HuH-7 (cell line): ENCODE results near the gene CDH4.

Source experiments
- DNase-seq: peaks from one replicate; pipeline ENCODE4 v3.0.0; 2011; ENCODE audit warnings: low spot score

CDH4 gene

GRCh38 chr20:61519488-61519887 is 267.4 kb downstream of the CDH4 start:
- no peak for DNase-seq

DNA sequence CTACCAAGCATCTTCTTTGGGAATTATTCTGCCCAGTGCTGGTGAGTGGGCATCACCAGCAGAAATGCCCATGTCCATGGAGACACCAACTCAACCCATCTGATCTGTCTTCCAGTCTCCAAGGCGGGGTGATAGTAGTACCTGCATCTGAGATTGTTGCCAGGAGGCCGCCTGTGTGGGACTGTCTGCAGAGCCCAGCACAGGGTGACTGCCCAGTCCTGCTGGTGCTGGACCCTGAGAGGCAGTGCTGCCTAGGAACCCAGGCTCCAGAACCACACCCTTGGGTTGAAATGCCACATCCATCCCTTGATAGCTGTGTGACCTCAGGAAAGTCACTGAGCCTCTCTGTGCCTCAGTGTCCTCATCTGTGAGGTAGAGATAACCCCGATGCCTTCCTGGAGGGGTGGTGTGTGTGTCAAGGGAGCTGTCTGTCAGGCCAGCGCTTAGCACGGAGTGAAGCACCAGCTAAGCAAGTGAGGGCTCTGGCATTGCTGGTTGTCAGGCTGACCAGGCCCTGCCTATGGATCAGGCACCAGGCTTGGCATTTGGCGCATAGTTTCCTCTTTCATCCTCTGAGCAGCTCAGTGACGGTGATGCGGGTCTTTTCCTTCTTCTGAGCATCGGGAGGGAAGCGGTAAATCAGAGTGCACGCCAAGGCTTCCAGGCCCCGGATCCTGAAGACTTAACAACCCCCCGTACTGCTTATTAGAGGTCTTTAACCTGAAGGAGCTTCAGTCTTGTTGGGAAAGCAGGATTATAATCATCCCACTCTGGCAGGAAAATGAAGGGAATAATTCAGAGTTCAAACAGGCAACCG is 268.2 kb downstream of the CDH4 start:
- no peak for DNase-seq

DNA sequence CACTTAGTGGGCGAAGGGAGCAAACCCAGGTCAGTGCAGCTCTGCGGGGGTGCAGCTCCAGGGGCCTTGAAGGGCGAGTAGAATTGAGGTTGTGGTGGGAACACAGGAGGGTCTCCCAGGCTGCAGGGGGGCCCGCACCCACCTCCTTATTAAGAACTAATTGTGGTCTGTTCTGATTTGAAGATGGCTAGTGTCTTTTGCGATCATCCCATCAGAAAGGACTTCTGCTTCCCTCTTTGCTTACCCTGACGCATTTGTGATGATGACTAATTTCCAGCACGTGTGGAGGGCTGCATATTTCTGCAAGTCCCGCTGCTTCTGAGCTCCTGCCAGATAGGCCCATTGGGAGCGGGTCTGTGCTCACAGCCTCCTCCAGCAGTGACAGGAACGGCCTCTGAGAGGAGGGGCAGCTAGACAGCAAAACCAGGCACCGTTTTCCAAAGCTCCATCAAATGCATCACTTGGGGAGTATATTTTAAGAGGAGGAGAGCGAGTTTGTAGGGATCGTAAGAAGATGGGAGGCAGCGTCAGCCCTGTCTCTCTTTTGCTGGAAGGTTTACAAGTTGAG is 268.9 kb downstream of the CDH4 start:
- DNase-seq: no peak

GRCh38 chr20:61521687-61522420 is 269.8 kb downstream of the CDH4 start:
- no peak for DNase-seq

DNA sequence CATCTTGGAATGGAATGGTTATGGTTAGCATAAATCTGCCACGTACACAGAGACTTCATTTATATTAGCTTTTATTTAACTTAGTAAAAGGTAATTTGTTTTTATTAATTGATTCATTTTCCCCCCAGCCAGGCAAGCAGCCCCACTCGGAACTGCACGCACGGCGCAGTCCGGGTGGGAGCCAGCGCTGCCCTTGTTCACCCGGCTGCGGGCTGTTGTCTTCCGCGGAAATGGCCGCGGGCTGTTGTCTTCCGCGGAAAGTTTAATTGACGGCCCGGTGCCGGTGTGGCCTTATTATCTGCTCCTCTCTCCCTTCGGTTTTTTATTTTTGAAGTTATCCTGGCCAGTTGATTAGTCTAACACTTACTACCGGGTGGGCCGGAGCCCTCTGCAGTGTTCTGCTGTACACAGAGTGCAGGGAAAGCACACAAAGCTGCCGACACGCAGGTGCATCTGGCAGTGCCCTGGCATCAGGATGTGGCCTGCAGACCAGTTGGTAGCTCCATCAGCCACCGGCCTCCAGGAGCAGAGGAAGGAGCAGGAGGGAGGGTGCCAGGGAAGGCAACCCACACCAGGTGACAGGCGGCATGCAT is 270.5 kb downstream of the CDH4 start:
- DNase-seq: no peak

- DNase-seq: no peak
Measured at GRCh38 chr20:61523145-61523544, 271.1 kb downstream of the CDH4 start.

DNA sequence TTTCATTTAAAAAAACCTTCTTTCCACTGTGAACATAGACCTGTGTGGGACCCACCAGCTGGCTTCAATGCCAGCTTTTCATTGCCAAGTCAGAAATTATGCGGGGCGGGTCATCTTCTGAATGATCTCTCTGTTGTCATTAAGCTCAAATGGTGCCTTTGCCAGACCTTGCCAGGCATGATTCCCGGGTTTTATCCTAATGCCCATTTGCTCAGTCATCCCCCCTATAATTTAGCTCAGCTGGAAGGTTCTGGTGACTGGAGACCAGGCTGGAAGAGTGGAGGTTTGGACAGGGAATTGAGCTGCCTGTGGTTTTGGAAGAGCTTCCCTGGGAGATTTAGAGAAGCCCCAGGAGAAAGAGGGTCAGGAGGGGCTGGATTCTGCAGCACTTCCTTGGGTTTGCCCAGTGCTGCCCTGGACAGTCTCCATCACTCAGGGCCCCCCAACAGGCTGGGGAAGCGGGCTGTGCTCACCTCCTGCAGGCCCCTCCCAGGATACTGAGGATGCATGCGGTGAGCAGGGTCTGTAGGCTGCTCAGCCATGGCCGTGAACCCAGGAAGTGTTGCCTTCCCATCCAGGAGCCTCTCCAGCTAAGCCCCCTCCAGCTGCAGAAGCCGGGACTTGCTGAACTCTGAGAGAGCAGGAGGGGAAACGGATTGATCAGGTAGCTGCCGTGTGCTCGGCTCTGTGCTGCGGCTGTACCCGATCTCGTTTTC is 273.0 kb downstream of the CDH4 start:
- DNase-seq: no peak

GRCh38 chr20:61525781-61526431 is 273.8 kb downstream of the CDH4 start:
- DNase-seq: no peak

DNA sequence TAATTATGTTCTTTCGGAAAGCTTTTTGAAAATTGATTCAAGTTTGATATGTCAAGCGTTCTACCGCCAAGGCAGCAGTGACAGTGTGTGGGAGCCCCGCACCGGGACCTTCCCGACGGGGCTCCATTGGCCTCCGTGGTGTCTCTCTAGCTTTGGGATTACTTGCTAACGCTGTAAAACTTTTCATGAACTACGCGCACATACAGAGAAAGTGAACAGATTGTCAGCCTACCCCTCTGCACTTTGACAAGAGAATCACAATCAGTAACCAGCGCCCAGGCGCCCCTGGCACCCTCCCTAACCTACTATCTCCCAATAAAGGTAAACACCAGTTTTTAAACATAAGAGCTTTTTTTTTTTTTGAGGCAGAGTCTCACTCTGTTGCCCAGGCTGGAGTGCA is 274.8 kb downstream of the CDH4 start:
- no peak for DNase-seq

GRCh38 chr20:61527626-61528025 is 275.6 kb downstream of the CDH4 start:
- DNase-seq: no peak

DNA sequence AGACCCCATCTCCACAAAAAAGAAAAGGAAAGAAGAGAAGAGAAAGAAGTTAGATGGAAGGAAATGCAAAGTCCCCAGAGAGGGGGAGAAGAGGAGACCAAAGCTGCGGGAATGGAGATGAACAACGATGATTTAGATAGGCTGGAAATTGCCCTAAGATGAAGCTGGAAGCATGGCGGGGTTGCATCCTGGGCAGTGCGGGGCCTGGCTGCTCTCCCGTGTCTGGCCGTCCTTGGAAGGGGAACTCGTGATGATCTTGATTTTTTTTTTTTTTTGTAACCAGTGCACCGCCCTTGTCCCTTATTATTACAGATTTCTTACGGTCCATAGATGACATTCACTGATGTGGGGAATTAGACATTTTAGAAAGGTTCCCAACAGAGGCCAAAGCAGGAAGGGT is 276.5 kb downstream of the CDH4 start:
- no peak for DNase-seq

GRCh38 chr20:61529354-61529753 is 277.3 kb downstream of the CDH4 start:
- DNase-seq: no peak

DNA sequence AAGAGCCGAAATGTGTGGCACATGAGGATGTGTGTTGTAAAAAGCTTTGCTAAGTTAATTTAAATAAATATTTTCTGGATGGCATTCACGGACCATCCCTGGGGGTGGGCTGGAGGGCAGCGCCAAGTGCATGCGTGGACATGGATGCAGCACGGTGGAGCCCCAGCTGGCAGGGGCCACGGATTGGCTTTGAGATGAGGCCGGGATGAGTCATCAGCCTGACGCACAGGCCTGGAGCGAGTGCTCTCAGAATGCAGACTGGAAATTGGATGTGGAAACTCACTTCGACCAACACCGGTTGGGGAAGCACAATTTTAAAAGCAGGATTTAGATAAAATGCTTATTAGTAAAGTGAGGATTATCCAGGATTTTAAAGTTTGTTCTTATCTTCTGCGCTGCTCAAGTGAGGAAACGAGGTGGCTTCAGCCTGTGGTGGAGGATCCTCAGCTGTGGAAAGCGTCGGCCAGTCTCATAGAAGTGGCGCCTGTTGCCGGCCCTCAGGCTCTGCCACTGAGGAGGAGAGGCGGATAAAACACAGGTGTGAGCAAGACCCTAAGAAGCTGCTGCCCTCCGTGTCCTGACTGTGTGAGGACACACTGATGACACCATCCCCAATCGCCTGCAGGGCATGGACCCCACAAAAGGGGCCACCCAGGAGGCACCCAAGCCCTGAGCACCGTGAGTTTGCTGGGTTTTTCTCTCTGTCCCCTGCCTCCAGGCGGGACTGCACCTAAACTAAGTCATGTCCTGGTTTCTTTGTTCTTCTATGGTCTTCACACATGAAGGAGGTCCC is 279.7 kb downstream of the CDH4 start:
- DNase-seq: no peak

DNA sequence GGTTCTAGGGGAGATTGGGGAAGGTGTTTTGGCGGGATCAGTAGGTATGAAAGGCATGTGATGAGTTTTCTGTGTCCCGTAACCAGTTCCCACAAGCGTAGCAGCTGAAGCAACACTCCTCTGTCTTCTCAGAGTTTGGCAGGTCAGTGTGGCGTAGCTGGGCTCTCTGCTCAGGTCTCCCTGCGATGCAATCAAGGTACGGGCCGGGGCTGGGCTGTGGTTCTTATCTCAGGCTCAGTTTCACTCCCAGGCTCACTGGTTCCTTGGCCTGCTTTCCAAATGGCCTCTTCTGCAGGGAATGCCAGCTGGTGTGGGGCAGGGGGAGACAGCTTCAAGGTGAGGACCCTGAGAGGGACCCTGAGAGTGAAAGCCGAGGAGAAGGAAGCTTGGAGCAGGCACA is 280.7 kb downstream of the CDH4 start:
- no peak for DNase-seq

GRCh38 chr20:61533231-61533631 is 281.2 kb downstream of the CDH4 start:
- DNase-seq: no peak

DNA sequence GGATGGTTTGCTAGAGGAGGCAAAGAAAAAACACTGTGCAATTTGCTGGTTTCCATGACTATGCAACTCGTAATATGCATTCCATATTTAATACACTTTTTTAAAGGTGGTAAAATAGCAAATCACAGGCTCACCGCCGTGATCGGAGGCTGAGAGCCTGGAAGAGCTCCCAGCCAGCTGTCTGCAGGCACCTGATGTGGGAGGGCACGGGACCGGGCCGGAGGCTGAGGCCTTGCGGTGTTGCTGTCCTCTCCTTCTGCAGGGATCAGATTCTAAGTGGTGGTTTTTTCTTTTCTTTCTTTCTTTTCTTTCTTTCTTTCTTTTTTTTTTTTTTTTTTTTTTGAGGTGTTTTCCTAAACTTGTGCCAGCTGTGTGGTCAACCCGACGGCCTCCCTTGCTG is 282.3 kb downstream of the CDH4 start:
- DNase-seq: no peak

GRCh38 chr20:61535091-61535490 is 283.0 kb downstream of the CDH4 start:
- DNase-seq: no peak

DNA sequence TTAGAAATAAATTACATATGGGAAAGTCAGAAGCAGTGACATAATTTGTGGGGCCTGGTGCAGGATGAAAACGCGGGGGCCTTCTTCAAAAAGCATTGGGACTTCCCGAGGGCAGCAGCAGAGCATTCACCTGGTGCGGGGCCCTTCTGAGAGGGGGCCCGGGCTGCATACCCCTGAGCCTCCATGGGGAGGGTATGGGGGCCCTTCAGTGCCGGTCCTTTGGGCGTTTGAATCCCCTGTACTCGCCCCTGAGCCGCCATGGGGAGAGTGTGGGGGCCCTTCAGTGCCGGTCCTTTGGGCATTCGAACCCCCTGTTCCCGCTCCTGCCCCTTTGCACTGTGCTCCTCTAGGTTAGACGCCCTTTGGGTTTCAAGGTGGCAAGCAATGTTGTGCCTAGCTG is 283.5 kb downstream of the CDH4 start:
- no peak for DNase-seq

DNA sequence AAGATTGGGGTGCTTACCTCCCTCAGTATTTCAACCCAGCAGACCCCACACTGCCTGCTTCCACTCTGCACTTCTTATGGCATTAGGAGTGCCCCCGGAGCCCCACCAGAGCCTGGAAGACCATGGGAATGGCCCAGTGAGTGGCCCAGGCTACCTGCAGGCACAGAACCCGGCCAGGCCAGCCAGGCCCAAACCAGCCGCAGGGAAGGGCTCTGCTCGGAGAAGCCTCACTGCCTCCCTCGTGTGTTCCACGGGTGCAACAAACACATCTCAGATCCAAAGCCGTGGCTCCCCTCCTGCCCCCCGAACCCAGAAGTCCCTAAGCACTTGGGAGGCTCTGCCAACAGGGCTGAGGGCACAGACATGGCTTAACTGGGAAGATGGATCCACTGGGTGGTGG is 283.9 kb downstream of the CDH4 start:
- no peak for DNase-seq

GRCh38 chr20:61536671-61537070 is 284.6 kb downstream of the CDH4 start:
- no peak for DNase-seq
